ENCODE results near the gene LRRC45. TPM values are rescaled to one million over a fixed set of nuclear protein-coding genes. Genes with fewer than 3 reads are reported as not detected.

LRRC45 gene
- total and polyA plus RNA-seq, 11 donors = 2.9 to 8.6 (median 5.6) TPM

GRCh38 chr17:82076018-82076784 is 53.1 kb downstream of the LRRC45 start:
- DNase-seq = no peak
- H3K4me3 ChIP-seq = no peak overlapping the region
- TF ChIP-seq POLR2A (IDR thresholded peaks at IDR 0.05) (no peak), CTCF (IDR thresholded peaks at IDR 0.05) (no peak)
- intact Hi-C loops (cut with DNase I) = no loop called here
- H3K4me1 ChIP-seq = peaks cover 0 to 10% (median 0%) of the 10 kb centered on the region in 12 donors
- no peaks in the 10 kb centered on the region for H3K27me3 ChIP-seq
- no peak overlapping the region for H3K27ac ChIP-seq
- WGBS, 4 donors = 81 to 86% (median 83%) methylated on average over 25 of the region's 25 CpGs
- H3K36me3 ChIP-seq = peaks cover 0 to 27% (median 19%) of the 10 kb centered on the region in 9 donors
- ATAC-seq = no peak
- no peaks in the 10 kb centered on the region for H3K9me3 ChIP-seq

- WGBS, 4 donors = 73 to 86% (median 78%) methylated on average over 19 to 21 of the region's 21 CpGs
- peak in 3 of 4 donors; percentile 25 to 38 (median 28) for ATAC-seq
Measured at GRCh38 chr17:82076785-82077591, 53.9 kb downstream of the LRRC45 start.

GRCh38 chr17:82077617-82078358 is 54.7 kb downstream of the LRRC45 start:
- H3K27ac ChIP-seq = no peak overlapping the region
- H3K4me3 ChIP-seq = no peak overlapping the region
- WGBS, 4 donors = 61 to 68% (median 67%) methylated on average over 18 to 28 of the region's 28 CpGs
- intact Hi-C loops (cut with DNase I) = no loop called here
- no peaks in the 10 kb centered on the region for H3K9me3 ChIP-seq
- no peaks in the 10 kb centered on the region for H3K27me3 ChIP-seq
- H3K36me3 ChIP-seq = peaks cover 0 to 43% (median 29%) of the 10 kb centered on the region in 9 donors
- H3K4me1 ChIP-seq = peaks cover 0 to 10% (median 0%) of the 10 kb centered on the region in 12 donors
- DNase-seq (peak in 2 of 5 donors; percentile 55 to 77), ATAC-seq (peak in 3 of 4 donors; percentile 25 to 75 (median 43))
- peak in 1 of 12 donors; percentile 10 for TF ChIP-seq CTCF (IDR thresholded peaks at IDR 0.05)
- no peak for TF ChIP-seq POLR2A (IDR thresholded peaks at IDR 0.05)

More at GRCh38 chr17:82076785-82077591, 53.9 kb downstream of the LRRC45 start:
- Histone ChIP-seq H3K36me3 (peaks cover 0 to 35% (median 22%) of the 10 kb centered on the region in 9 donors), H3K4me1 (peaks cover 0 to 10% (median 0%) of the 10 kb centered on the region in 12 donors), H3K27me3 (no peaks in the 10 kb centered on the region), H3K27ac (no peak overlapping the region), H3K9me3 (no peaks in the 10 kb centered on the region), H3K4me3 (no peak overlapping the region)
- DNase-seq = no peak
- intact Hi-C loops (cut with DNase I) = no loop called here
- no peak for TF ChIP-seq POLR2A (IDR thresholded peaks at IDR 0.05)

- no peaks in the 10 kb centered on the region for H3K27me3 ChIP-seq
- no peak overlapping the region for H3K4me3 ChIP-seq
- DNase-seq = no peak
- H3K27ac ChIP-seq = no peak overlapping the region
- intact Hi-C loops (cut with DNase I) = no loop called here
- peaks cover 0 to 10% (median 0%) of the 10 kb centered on the region in 12 donors for H3K4me1 ChIP-seq
- no peak for ATAC-seq
- H3K36me3 ChIP-seq = peaks cover 0 to 50% (median 34%) of the 10 kb centered on the region in 9 donors
- 91 to 95% (median 95%) methylated on average over 5 to 18 of the region's 18 CpGs for WGBS, 4 donors
- TF ChIP-seq CTCF (IDR thresholded peaks at IDR 0.05) (no peak), POLR2A (IDR thresholded peaks at IDR 0.05) (no peak)
- no peaks in the 10 kb centered on the region for H3K9me3 ChIP-seq
Measured at GRCh38 chr17:82078433-82078832, 55.3 kb downstream of the LRRC45 start.

All from heart left ventricle (tissue), 16 donors.